ENCODE results near the gene MVB12B.
A peak's percentile ranks its signal among the peaks of the same experiment; 100 is the strongest.

Gene MVB12B

DNA sequence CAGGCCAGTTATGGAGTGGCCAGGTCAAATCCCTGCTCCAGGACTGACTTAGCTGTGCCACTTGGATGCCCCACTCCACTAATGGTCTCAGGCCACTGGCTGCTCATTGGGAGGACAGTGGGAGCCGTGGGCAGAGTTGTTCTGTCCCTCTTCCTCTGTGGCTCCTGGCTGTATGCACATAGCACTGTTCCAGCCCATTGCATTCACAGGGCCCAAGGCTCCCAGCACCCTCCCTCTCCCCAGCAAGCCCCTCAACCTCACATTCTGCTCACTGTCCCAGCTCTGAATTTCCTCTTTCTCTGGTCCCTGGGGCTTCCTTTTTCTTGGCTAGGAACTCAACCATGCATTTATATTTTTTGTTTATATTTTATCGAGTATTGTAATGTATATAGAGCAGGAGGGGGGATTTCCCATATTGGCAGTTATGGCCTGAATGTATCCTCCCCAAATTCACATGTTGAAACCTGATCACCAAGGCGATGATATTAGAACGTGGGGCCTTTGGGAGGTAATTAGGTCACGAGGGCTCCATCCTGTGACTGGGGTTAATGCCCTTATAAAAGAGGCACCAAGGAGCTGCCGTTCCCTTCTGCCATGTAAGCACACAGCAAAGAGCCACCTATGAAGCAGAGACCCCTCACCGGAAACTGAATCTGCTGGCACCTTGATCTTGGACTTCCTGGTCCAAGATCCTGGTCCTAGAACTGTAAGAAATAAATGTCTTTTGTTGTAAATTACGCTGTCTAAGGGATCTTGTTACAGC lies 17.0 kb upstream of the MVB12B start:
- Histone ChIP-seq H3K27ac (peak overlapping the region in 7 of 11 experiments; percentile 40 to 69 (median 43); a peak in 14 of 22 replicates), H3K4me2 (peak overlapping the region; percentile 61 to 93 (median 72)), H3K36me3 (no peaks in the 10 kb centered on the region), H3K4me3 (no peak overlapping the region), H3K27me3 (no peaks in the 10 kb centered on the region), H3K9ac (peak overlapping the region in 3 of 11 experiments; percentile 6 to 27 (median 16); a peak in 2 of 22 replicates), H3K9me3 (replicated peaks in 1 of 11) (peaks cover 0 to under 1% (median 0%) of the 10 kb centered on the region in 11 experiments; a peak in 2 of 22 replicates), H3K4me1 (peaks cover 19 to 38% (median 27%) of the 10 kb centered on the region in 10 experiments), H4K20me1 (no peaks in the 10 kb centered on the region)
- TF ChIP-seq Cebpa-rat (IDR thresholded peaks at IDR 0.05), result no peak

- TF ChIP-seq Cebpa-rat (IDR thresholded peaks at IDR 0.05), result no peak
- no peaks in the 10 kb centered on the region for H4K20me1 ChIP-seq
- no peaks in the 10 kb centered on the region for H3K27me3 ChIP-seq
- H3K36me3 ChIP-seq, result no peaks in the 10 kb centered on the region
- no peak overlapping the region for H3K4me2 ChIP-seq
- no peak overlapping the region for H3K4me3 ChIP-seq
- H3K9ac ChIP-seq, result no peak overlapping the region
- H3K27ac ChIP-seq, result no peak overlapping the region
- peaks cover 17 to 27% (median 21%) of the 10 kb centered on the region in 10 experiments for H3K4me1 ChIP-seq
- peaks cover 0 to 4% (median 0%) of the 10 kb centered on the region in 11 experiments; a peak in 3 of 22 replicates for H3K9me3 ChIP-seq (replicated peaks in 1 of 11)
Observed at GRCh38 chr9:126312584-126313551, 13.8 kb upstream of the MVB12B start.

- peaks cover 0 to 4% (median 0%) of the 10 kb centered on the region in 11 experiments; a peak in 3 of 22 replicates for H3K9me3 ChIP-seq (replicated peaks in 1 of 11)
- H3K36me3 ChIP-seq, result no peaks in the 10 kb centered on the region
- H3K4me1 ChIP-seq, result no peaks in the 10 kb centered on the region
- no peaks in the 10 kb centered on the region for H4K20me1 ChIP-seq
- no peak for TF ChIP-seq Cebpa-rat (IDR thresholded peaks at IDR 0.05)
- no peak overlapping the region for H3K4me3 ChIP-seq
- H3K4me2 ChIP-seq, result no peak overlapping the region
- H3K27ac ChIP-seq, result no peak overlapping the region
- H3K27me3 ChIP-seq, result no peaks in the 10 kb centered on the region
- no peak overlapping the region for H3K9ac ChIP-seq
Observed at GRCh38 chr9:126316085-126316655, 10.5 kb upstream of the MVB12B start.

GRCh38 chr9:126317513-126317912 lies 9.1 kb upstream of the MVB12B start:
- Histone ChIP-seq H3K9ac (no peak overlapping the region), H3K36me3 (no peaks in the 10 kb centered on the region), H4K20me1 (no peaks in the 10 kb centered on the region), H3K9me3 (replicated peaks in 1 of 11) (peaks cover 0 to 4% (median 0%) of the 10 kb centered on the region in 11 experiments; a peak in 3 of 22 replicates), H3K4me2 (no peak overlapping the region), H3K4me3 (no peak overlapping the region), H3K27me3 (no peaks in the 10 kb centered on the region), H3K27ac (no peak overlapping the region), H3K4me1 (no peaks in the 10 kb centered on the region)
- no peak for TF ChIP-seq Cebpa-rat (IDR thresholded peaks at IDR 0.05)

- Histone ChIP-seq H3K27me3 (no peaks in the 10 kb centered on the region), H3K36me3 (no peaks in the 10 kb centered on the region; a peak in 1 of 22 replicates), H3K9ac (no peak overlapping the region), H4K20me1 (no peaks in the 10 kb centered on the region), H3K4me3 (no peak overlapping the region), H3K4me1 (no peaks in the 10 kb centered on the region), H3K4me2 (no peak overlapping the region), H3K9me3 (replicated peaks in 1 of 11) (peaks cover 6 to 10% (median 7%) of the 10 kb centered on the region in 11 experiments; a peak in 21 of 22 replicates), H3K27ac (no peak overlapping the region)
- TF ChIP-seq Cebpa-rat (IDR thresholded peaks at IDR 0.05), result no peak
Observed at GRCh38 chr9:126318858-126319257, 7.8 kb upstream of the MVB12B start.

DNA sequence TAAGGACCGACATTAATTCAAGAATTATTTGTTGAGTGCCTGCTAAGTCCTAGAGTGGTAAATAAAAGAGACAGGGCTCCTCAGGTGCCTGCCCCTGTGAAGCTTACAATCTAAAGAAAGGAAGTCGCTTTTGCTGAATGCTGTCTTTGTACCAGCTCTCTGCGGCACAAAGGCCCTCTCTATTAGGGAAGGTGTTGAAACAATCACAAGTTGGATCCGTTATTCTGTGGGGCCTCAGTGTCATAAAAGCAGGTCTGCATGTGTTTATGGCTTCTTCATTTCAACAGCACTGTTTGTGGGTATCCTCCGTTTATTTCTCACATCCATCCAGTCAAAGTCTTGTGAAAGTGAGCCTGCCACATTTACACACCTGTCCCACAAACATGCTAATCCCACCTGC lies 7.0 kb upstream of the MVB12B start:
- Histone ChIP-seq H3K27ac (no peak overlapping the region), H3K36me3 (no peaks in the 10 kb centered on the region; a peak in 1 of 22 replicates), H3K4me1 (no peaks in the 10 kb centered on the region), H3K4me3 (no peak overlapping the region), H4K20me1 (no peaks in the 10 kb centered on the region), H3K4me2 (no peak overlapping the region), H3K9ac (no peak overlapping the region), H3K9me3 (replicated peaks in 1 of 11) (peaks cover 14 to 17% (median 15%) of the 10 kb centered on the region in 11 experiments; a peak in 21 of 22 replicates), H3K27me3 (no peaks in the 10 kb centered on the region)
- no peak for TF ChIP-seq Cebpa-rat (IDR thresholded peaks at IDR 0.05)

GRCh38 chr9:126320158-126320922 lies 6.3 kb upstream of the MVB12B start:
- Histone ChIP-seq H3K4me2 (no peak overlapping the region), H3K4me1 (no peaks in the 10 kb centered on the region), H3K27me3 (peaks cover 0 to under 1% (median 0%) of the 10 kb centered on the region in 11 experiments; a peak in 1 of 22 replicates), H4K20me1 (no peaks in the 10 kb centered on the region), H3K9me3 (replicated peaks in 1 of 11) (peaks cover 19 to 22% (median 21%) of the 10 kb centered on the region in 11 experiments; a peak in 21 of 22 replicates), H3K9ac (no peak overlapping the region), H3K4me3 (no peak overlapping the region), H3K36me3 (no peaks in the 10 kb centered on the region; a peak in 1 of 22 replicates), H3K27ac (no peak overlapping the region)
- no peak for TF ChIP-seq Cebpa-rat (IDR thresholded peaks at IDR 0.05)

- Histone ChIP-seq H3K4me1 (peaks cover 0 to 7% (median 7%) of the 10 kb centered on the region in 10 experiments; a peak in 10 of 20 replicates), H3K4me3 (no peak overlapping the region), H3K4me2 (no peak overlapping the region), H3K36me3 (no peaks in the 10 kb centered on the region; a peak in 1 of 22 replicates), H3K27me3 (peaks cover 0 to 9% (median 0%) of the 10 kb centered on the region in 11 experiments; a peak in 4 of 22 replicates), H3K27ac (no peak overlapping the region), H3K9me3 (replicated peaks in 1 of 11) (peaks cover 19 to 24% (median 22%) of the 10 kb centered on the region in 11 experiments; a peak in 21 of 22 replicates), H4K20me1 (no peaks in the 10 kb centered on the region), H3K9ac (no peak overlapping the region)
- no peak for TF ChIP-seq Cebpa-rat (IDR thresholded peaks at IDR 0.05)
Observed at GRCh38 chr9:126321742-126322141, 4.9 kb upstream of the MVB12B start.
